ENCODE data around the gene DNAH8. TPM values are rescaled to one million over a fixed set of nuclear protein-coding genes. Genes with fewer than 3 reads are reported as not detected.

Gene DNAH8
- total RNA-seq, 2 experiments from 2014 or later: 0.04 TPM

DNA sequence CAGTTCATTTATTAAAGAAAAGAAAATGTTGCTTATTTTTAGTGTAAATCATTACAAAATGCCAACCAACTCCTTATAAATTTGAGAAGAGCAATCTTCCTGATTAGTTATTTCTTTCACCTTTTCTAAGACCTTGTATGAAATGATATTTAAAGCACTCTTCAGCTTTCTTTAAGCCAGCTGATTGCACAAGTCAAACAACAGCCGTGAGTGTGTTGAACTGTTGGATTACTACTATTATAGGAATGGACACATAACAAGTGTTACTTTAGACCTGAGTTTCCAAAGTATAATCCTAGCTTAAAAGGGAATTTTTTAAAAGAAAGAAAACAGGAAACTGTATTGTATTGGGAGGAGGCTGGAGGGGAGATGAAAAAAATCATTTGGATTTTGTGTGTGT, 306.7 kb downstream of the DNAH8 start:
- CTCF ChIA-PET: no interaction called here
- POLR2A ChIA-PET: no interaction called here

DNA sequence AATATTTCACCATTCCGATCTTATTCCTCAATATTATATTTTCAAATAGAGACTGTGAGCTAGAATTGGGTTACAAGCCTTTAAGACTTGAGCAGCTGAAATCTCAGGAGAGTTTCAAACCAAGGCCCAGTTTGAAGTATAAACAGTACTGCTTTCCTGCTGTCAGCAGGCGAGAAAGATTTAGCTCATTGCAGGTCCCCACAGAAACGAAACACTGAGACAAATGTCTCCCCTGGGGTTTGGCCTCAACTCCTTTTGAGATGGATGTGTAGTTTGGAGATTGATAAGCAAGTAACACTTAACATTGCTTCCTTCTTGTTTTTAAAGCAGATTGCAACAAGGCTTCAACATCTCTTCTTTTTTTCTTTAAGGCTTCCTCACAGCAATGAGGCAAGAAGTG, 311.1 kb downstream of the DNAH8 start:
- POLR2A ChIA-PET: no interaction called here
- CTCF ChIA-PET: interaction anchor here (1.3 kb wide), 1 partner anchor 284 kb away, joined by 3 read pairs; no protein-coding TSS in a partner anchor

DNA sequence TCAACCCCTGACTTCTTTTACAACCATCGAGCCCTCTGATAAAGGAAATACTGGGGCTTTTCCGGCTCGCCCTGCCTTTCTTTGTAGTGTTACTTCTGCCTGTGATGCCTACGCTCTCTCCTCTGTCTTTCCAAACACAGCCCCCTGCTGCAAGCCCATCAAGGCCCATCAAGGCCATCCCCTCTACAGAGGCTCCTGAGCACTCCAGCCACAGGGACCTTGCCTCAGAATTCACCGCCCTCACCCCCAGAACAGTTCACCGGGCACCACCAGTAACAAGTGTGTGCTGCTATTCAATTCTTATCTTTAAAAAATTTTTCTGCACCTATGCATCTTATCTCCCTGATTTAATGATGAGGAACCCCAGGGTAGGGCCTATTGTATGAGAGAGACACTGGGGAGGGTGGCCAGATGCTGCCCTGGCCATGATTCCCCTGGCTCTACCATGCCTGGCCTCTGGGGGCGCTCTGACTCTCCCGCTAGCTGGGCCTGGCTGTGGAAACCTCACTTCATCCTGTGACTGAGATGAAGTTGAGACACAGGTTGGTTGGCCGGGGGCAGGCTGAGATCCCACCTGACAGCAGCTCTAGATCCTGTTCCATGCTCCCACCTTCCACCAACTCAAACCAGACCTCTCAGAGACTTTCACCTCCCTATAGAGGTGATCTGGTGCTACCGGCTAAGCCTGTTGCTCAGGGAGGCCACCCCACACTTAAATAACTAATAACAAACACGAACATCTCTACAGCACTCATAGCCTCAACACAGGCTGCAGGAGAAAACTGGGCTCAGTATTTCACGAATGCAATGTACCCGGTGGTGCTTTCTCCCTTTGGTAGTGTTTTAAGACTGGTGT, 314.3 kb downstream of the DNAH8 start:
- CTCF ChIA-PET: interaction anchor here (0.6 to 1.2 kb wide), 4 partner anchors 56 to 280 kb away, joined by 3 read pairs; no protein-coding TSS in a partner anchor
- POLR2A ChIA-PET: no interaction called here

DNA sequence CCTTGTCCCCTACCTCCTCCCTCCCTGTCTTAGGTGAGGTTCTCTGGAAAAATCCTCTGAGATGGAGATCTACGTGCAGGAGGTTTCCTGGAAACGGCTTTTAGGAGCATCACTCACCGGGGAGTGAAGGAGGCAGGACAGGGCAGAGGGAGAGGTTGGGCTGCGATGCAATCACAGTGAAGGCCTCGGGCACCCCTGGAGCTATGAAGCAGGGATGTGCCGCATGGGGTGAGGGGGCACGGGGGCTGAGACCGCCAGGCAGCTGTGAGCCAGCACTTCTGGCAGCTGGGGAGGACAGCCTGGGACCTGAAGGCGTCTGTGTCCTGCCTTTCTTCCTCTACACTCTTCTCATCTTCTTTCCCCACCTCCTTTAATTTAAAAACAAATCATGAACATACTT, 320.6 kb downstream of the DNAH8 start:
- ChIA-PET CTCF (no interaction called here), POLR2A (no interaction called here)

DNA sequence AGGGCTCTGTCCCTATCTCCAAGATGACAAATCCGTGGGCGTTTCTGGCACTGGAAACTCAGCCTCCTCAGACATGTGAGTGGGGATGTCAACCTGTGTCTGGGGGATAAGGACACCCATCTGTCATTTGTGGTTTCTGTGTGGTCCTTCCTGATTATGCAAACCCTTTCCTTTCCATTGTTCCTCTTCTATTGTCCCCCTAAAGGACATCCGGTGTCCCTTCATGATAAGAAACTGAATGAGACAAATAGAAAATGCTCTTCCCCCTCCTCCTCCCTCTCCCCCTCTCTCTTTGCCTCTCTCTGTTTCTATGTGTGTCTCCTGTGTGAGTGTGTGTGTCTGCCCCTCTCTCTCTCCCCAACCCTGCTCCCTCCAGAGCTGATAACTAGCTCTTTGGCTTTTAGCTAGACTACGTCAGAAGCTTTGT, 322.0 kb downstream of the DNAH8 start:
- ChIA-PET POLR2A (no interaction called here), CTCF (interaction anchor here (0.7 kb wide), 1 partner anchor 281 kb away, joined by 3 read pairs; no protein-coding TSS in a partner anchor)

DNA sequence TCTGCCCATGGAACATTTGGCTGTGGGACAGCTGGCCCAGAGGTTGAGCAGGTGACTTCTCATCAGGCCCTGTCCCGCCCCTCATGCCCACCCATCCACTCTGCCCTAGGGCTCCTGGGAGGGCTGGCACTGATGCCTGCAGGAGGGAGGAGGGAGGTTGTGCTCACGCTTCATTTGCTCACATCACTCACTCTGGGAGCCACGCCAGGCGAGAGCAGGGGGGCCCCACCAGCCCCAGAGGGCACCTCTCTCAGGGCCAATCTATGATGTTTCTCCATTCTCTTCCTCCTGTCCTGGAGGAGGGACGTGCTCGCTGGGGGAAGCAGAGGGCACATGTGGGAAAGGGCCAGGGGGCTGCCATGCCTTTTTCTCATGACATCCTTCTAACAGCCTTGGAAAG, 322.6 kb downstream of the DNAH8 start:
- ChIA-PET CTCF (interaction anchor here (0.7 kb wide), 1 partner anchor 280 kb away, joined by 3 read pairs; no protein-coding TSS in a partner anchor), POLR2A (no interaction called here)

DNA sequence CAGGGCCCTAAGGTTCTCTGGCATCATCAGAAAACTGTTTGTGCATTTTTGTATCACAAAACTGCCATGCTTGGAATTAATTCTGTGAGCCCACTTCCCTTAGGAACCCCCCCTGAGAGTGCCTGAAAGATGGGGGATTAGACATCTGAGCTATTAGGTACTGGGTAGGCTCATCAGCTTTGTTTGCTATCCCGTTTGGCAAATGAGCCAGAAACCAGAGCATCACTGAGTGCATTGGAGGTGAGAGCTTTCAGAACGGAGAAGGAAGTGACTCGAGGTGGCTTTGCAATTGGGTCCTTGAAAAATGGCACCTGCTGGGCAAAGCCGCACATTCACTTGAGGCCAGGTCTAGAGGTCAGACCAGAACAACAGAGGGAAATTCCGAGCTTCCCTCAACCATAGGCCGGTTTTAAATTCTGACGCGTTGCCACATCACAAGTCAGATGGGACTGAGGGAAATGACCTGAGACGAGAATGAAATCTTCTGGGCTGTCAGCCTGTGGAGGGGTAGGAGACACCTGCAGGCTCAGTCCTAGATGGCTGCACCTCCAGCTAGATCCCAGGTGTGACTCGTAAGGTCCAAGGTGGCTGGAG, 325.1 kb downstream of the DNAH8 start:
- ChIA-PET POLR2A (no interaction called here), CTCF (no interaction called here)

DNA sequence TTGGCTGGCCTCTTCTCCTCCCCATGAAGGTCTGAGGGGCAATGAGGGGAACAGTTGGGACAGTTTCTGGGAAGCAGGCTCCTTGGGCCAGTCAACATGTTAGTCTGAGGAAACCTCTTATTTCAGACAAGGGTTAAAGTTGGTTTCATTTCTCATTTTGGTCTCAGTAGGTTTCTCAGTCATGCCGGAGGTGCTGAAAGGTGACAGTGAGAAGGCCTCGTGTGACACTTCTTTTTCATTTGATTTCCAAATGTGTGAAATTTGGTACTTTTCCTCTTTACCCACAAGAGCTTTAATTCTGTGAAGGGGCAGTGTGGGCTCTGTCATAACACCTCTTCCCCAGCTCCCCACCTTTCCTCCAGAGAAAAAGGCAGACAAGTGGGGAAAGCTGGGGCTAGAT, 326.0 kb downstream of the DNAH8 start:
- ChIA-PET CTCF (interaction anchor here (0.5 kb wide), 1 partner anchor 193 kb away, joined by 4 read pairs; no protein-coding TSS in a partner anchor), POLR2A (no interaction called here)

DNA sequence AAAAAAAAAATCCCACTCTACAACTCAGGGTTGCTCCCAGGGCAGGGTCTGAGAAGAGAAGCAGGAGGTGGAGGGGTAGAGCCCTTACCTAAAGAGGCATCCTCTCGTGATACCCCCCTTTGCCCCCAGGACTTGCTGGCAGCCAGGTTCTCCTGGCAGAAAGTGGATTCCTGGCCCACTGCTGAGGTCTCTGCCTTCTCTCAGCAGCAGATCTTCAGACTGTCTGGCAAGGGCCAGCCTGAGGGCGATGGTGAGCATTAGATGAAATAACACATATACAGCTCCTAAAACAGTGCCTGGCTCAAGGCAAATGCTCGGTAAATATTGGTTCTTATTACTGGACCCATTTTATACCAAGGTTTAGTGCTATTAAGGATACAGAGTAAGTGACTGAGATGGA, 328.7 kb downstream of the DNAH8 start:
- ChIA-PET CTCF (no interaction called here), POLR2A (no interaction called here)

DNA sequence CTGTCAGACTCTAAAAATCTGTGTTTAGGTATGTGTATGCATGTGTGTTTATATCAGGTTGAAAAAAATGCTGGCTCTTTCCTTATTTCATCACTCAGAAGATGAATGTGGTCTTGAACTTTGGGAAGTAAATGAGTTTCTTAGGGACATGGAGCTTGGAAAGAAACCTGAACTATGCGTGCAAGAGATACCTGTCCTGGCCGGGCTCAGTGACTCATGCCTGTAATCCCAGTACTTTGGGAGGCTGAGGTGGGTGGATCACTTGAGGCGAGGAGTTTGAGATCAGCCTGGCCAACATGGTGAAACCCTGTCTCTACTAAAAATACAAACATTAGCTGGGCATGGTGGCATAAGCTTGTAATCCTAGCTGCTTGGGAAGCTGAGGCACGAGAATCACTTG, 329.1 kb downstream of the DNAH8 start:
- POLR2A ChIA-PET: no interaction called here
- CTCF ChIA-PET: no interaction called here

DNA sequence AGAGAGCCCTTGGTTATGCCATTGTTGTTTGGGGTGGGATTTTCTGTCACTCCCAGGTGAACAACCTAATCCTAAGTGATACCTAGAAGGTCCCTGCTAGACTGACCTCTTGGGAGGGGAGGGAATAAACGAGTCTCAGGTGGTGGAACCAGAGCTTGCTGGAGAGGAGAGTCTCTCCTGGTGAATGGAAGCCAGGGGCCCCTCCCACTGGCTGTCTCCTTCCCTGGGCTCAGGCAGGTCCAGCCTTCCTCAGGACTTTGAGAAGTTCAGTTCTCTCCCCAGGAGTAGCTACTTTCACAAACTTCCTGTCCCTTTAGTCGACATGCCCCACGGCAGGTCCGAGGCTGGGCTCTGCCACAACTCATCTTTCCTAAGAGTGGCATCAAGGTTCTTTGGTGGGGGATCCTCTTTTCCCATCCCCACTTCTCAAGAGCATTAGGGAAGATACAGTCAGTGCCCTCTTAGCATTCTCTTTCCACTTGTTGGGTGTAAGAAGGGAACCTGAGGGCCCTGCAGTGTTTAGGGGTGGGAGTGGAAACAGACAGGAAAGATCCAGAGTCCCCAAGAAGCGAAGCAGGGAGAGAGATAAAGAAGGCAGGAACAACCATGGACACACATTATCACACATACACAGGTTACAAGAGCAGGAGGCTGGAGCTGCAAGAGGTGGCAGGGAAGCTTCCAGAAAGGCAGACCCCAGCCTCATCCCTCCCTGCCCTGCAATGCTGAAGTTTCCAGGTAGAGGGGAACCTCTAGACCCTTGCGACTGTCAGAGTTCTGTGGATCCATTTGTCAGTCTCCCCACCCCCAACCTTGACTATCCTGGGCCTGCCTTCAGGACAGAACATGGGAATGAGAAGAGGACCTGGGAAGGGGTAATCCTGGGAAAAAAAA, 332.6 kb downstream of the DNAH8 start:
- ChIA-PET CTCF (no interaction called here), POLR2A (no interaction called here)

DNA sequence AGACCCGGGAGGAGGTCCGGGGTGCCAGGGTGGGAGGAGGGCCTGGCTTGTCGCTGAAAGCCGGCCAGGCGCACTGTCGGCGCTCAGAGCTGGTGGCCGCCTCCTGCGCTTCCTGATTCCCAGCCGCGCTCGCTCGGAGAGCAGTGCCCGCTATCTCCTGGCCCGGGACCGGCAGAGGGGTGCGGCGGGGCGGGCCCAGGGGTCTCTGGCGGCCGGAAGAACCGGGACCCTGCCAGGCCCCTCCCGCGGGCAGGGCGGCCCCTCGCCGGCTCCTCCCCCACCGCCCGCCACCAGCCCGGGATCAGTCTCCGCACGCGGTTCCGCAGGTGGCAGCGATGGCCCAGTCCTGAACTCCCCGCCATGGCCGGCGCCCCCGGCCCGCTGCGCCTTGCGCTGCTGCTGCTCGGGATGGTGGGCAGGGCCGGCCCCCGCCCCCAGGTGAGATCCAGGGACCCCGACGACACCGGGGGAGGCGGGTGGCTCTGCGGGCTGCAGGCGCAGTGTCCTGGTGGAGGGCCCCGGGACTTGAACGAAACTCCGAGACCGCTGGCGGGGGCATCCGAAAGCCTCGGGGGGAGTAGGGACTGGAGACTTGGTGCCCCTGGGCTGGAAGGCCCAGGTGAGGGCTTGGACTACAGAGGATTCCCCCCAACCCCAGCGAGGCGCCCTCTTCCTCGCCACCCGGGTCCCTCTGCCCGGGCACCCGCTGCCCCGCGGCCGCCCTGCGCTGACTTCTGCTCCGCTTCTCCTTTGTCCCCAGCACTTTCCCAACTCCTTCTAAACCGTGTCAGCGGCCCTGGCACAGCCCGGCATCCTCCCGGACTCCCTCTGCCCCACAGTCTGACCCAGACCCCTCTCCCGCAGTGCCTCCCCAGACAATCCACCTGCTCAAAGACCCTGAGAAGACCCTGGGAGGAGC, 333.6 kb downstream of the DNAH8 start, which contains the start of gene GLP1R:
GLP1R (plus strand) TSS at position 301 of the 919 bp plus-strand sequence; CDS start at position 361, 60 bp downstream.
- POLR2A ChIA-PET: no interaction called here
- CTCF ChIA-PET: no interaction called here

DNA sequence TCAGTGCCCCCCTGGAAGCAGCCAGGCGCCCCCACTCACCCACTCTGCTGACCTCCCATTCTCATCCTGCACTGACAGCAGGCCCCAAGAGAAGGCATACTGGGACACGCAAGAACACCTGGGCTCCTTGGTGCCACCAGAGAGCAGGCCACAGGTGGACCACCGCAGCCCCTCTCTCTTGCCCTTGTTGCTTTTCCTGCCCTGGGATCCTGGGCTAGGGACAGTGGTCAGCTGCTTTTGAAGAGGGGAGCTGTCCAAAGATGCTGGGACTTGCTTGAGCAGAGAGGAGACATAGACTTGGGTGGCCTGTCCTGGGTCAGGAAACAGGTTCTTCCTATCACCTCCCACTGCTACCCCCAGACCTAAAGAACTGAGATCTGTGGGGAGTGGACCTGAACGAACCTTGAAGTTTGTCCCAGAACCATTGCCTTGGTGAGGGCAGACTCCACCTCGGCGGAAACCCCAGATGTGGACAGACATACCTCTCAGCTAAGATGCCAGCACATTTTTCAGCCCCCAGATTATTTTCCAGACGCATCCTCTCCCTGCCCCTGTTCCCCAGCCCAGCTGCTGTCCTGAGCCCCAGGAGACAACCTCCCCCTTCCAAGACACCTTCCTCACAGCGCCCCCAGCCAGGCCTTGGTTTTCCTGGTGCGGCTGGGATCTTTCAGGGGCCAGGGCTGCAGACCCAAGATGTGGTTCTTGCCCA, 334.6 kb downstream of the DNAH8 start:
- ChIA-PET CTCF (no interaction called here), POLR2A (no interaction called here)

DNA sequence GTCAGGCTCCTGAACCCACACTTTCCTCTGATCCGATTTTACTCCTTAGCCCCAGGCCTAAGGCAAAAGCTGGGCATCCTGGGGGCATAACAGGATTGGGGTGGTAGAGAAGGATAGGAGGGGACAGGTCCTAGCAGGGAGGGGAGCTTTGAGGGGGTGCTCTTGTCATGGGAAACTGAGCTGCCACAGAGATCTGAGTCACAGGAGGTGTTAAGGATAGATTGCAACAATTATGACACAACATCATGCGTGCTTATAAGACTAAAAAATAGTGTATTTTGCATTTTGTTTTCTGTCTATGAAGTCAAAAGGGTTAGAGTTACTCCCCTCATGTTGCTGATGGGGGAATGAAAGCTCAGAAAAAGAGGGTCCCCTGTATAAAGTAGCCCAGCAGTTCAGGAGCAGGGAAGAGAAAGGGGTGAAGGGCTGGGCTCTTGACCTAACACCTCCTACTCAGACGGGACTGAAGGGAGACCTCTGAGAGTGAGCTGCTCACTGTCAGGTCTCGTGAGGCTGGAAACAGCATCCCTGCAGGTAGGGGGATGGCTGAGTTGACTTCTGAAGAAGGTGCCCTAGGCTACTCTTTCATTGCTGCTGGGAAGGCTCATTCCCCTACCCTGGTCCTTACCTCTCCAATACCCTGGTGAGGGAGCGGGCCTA, 335.5 kb downstream of the DNAH8 start:
- POLR2A ChIA-PET: no interaction called here
- CTCF ChIA-PET: no interaction called here

DNA sequence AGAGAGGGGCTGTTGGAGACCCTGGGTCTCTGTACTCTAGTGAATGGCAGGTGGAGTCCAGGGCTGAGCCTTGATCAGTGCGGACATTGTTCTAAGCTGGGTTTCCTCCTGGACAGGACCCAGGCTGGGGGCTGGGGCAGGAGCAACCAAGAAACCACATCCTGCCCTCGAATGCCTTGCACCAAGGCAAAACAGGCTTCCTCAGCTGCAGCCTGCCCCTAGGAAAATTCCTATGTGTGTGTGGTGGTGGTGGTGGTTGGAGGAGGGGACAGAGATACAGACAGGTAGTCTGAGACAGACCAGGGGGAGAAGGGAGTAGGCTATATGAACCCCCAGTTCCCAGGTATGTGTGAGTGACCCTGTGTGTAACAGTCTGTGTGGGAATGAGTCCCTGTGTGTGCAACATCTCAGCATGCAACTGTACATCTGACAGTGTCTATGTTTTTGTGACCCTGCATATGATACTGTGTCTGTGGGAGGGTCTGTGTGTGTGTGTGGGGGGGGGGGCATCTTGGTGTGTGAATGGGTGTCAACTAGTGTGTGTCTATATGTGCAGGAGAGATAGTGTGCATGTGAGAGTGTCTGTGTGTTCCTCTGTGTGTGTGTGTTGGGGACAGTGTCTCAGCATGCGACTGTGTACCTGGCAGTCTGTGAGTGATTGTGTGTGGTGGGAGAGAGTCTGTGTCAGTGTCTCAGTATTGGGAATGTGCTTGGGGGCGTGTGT, 336.4 kb downstream of the DNAH8 start:
- CTCF ChIA-PET: no interaction called here
- POLR2A ChIA-PET: no interaction called here

DNA sequence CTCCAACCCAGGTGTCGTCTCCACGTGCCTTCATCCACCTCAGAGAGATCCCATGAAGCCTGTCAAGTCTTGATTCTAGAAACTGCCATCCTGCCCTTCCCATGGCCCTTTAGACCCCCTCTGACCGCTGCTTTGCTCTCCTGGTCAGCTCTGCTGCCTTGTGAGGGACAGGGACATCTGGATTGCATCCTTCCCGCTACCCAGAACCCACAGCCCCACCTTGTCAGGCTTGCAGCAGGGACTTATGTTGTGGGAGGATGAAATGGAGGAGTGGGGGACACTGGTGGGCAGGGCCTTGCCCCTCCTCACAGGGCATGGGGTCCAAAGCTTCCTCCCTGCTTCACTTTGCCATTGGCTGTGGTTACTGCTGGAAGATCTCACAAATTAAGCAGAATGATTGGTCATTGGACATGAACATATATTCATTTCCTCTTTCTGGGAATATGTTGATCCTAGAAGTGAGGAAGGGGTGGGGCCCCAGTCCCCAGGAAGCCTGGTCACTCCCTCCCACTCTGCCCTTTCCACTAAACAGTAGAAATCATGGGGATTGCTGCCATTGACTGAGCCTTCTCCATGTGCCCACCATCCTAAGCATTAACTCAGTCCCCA, 338.0 kb downstream of the DNAH8 start:
- ChIA-PET CTCF (no interaction called here), POLR2A (no interaction called here)

DNA sequence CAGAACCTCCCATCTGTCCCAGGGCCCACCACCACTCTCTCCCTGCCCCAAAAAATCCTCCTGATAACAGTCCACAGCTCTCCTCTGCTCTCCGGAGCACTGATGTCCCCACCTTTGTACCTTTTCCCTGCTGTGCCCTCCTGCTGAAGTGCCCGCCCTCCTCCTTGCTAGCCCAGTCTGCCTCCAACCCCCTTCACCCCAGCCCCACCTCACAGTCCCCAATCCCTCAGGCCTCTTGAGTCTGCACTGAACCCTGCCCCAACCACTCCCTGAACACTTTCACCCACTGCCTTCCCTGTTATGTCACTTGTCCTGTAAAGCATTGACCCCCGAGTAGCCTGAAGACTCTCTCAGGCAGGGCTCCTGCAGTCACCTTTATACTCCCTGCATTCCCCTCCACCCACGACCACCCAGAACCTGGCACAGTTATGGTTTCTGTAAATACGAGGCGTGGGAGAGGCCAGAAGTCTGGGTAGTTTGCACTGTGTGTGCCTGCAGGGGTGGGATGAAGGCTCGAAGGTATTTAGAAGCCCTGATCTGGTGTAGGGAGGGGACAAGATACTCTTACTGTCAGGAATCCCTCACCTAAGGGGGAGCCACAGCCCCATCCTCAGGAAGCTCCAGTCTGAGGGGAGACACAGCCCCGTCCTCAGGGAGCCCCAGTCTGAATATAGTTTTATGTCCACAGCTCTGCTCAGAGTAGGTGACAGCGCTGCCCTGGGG, 338.9 kb downstream of the DNAH8 start:
- CTCF ChIA-PET: no interaction called here
- POLR2A ChIA-PET: no interaction called here

Measured in activated CD8-positive, alpha-beta memory T cell treated with anti-CD3 and anti-CD28 coated beads for 36 hours (primary cell).